Measurements from ENCODE around the gene SPSB2.
"Not testable (repeated sequence)": the region's sequence is repeated elsewhere in the genome, so short reads cannot be mapped to it uniquely, and the experiment has no call there.

The SPSB2 gene

DNA sequence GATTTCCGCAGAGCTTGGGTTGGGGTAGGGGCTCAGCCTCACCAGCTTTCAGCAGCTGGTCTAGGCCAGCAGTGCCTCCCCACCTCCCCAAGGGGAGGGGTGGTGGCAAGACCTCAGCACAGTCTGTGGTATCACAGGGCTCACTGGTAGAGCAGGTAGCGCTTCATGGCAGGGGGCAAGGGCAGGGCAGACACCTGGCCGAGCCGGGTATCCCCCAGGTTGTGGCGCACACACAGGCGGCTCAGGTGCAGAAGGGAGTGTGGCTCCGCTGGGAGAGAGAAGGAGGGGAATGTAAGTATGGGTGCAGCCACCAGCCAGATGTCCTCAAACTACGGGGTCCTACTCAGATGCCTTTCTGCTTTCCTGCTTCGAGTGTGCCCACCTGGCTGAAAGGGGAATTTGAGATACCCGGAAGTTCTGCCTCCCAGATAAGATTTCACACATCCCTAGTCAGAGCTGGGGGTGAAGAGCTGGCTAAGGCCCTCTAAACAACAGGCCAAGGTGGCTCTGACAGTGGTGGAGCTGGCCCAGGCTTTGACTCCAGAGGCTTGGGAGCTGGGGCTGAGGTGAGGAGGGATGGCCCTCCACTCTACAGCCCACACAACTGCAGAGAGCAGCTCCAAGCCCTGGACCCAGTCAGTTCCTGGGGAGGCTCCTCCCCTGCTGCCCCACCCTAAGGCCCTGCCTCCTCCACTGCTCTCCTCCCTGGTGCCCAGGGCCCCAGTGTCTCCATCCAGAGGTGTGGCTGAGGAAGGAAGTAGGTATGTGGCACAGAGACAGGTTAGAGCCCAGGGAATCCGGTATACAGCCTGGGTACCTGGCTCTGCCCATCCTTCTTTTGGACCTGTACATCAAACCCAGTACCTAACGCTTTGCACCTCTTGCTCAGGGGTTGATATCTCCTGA lies 1.8 kb downstream of the SPSB2 start:
- DNase-seq (ENCODE audit: low read depth) = no peak

DNA sequence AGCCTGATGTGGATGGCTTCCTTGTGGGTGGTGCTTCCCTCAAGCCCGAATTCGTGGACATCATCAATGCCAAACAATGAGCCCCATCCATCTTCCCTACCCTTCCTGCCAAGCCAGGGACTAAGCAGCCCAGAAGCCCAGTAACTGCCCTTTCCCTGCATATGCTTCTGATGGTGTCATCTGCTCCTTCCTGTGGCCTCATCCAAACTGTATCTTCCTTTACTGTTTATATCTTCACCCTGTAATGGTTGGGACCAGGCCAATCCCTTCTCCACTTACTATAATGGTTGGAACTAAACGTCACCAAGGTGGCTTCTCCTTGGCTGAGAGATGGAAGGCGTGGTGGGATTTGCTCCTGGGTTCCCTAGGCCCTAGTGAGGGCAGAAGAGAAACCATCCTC lies 2.8 kb downstream of the SPSB2 start:
- not testable (repeated sequence) for DNase-seq (ENCODE audit: low read depth)

DNA sequence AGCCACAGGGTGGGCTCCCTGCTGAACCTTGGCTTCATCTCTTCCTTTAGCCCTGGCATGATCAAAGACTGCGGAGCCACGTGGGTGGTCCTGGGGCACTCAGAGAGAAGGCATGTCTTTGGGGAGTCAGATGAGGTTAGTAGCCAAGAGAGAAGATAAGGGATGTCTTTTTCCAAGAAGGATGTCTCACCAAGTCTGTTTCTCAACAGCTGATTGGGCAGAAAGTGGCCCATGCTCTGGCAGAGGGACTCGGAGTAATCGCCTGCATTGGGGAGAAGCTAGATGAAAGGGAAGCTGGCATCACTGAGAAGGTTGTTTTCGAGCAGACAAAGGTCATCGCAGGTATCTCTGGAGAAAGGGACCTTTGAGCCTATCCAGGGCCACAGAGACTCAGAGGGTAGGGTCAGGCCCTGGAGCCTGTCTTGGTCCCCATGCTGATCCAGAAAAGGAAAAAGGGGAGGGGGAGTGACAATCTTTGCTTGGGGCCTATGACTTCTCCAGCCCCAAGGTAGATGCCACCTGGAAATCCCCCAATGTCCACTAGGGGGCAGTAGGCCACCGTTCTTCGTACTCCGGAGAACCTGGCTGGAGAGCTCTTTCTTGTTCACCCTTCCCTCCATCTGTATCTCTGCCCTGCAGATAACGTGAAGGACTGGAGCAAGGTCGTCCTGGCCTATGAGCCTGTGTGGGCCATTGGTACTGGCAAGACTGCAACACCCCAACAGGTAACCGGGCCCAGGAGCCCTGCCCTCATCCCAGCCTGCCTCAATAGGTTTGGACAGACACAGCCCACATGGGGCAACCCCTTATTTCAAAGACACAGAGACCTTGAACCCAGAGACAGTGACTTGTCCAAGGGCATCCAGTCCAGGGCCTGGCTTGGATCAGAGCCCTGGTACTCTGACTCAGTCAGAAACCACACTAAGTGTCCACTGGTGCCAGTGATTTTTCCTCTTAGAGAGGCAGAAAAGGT lies 3.8 kb downstream of the SPSB2 start:
- DNase-seq (ENCODE audit: low read depth) = peak; percentile 69

DNA sequence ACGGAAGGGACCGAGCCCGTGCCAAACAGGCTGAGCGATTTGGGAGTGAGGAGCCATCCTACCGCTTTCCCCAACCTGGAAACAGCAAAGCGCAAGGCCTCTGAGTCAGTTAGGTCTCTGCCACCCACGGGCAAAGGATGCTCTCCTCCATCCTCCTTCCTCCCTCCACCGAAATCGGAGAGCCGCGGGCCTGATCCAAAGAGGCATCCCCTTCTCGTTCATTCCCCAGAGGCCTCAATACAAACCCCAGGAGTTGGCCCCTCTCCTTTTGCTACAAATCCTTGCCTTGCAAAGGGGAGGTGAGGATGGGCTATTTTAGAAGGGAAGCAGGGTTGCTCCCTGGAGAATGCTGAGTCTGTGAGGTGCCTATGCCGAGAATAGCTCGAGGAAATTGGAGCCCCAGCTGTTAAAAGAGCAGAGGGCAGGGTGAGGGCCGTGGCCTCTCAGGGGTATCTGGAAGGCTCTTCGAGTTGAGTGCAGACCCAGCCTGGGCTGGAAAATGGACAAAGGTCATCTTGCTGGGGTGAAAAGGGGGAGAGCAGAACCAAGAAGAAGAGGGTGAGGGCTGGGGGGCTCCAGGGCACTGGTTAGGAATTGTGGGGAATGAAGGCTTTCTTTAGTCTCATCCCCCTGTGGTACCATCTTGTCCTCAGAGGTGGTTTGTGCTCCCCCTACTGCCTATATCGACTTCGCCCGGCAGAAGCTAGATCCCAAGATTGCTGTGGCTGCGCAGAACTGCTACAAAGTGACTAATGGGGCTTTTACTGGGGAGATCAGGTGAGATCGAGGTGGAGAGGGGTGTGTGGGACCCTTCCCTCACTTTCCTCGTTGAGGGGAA lies 4.7 kb downstream of the SPSB2 start:
- DNase-seq (ENCODE audit: low read depth) = no peak

- no peak for DNase-seq (ENCODE audit: low read depth)
Observed at GRCh38 chr12:6867413-6868210, 5.5 kb downstream of the SPSB2 start, which contains the start of gene TPI1. TPI1 (plus strand) TSS chr12:6867531; CDS start chr12:6867567, 36 bp downstream.

- DNase-seq (ENCODE audit: low read depth) = no peak
Observed at GRCh38 chr12:6866920-6867412, 6.1 kb downstream of the SPSB2 start.

DNA sequence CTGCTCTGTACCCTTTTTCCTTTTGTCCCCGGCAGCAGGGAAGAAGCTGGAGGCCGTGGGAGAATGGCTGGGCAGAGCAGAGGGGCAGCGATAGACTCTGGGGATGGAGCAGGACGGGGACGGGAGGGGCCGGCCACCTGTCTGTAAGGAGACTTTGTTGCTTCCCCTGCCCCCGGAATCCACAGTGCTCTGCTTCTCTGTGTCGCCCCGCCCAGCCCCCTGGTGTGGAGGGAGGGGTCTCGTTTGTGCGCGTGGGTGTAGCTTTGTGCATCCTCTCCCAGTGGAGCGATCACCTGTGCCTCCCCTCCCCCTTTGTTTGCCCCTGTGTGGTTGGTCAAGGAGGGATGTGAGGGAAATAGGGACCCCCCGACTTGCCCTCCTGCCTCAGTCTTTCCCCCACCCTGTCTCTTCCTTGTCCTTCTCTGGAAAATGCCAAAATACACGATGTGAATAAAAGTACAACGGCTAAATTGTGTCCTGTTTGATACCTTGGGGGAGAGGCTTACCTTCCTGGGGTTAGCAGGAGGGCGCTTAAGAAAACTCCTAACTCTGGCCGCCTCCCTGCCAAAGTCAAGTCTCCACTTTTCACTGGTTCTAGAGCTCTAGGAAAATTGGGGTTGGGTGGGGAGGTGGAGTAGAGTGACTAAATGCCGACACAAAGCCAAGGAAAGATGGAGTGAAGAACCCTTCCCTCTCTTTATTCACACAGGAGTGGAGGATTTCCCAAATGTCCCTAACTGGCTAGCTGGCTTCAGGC lies 6.8 kb downstream of the SPSB2 start:
- no peak for DNase-seq (ENCODE audit: low read depth)

GRCh38 chr12:6865307-6865706 lies 7.8 kb downstream of the SPSB2 start:
- DNase-seq (ENCODE audit: low read depth) = not testable (repeated sequence)

GRCh38 chr12:6863586-6864321 lies 9.3 kb downstream of the SPSB2 start:
- no peak for DNase-seq (ENCODE audit: low read depth)

DNA sequence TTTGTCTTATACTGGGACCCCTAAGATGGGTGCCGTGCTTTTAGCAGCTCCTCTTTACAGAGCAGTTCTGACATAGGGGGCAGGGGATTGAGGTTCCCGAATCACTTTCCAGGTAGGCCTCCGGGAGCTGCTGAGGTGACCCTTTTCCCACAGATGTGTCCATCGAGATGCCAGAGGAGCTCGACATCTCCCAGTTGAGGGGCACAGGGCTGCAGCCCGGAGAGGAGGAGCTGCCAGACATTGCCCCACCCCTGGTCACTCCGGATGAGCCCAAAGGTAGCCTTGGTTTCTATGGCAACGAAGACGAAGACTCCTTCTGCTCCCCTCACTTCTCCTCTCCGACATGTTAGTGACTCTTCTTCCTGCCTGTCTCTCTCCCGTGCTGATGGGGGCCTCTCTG lies 10.1 kb downstream of the SPSB2 start:
- DNase-seq (ENCODE audit: low read depth) = no peak

DNA sequence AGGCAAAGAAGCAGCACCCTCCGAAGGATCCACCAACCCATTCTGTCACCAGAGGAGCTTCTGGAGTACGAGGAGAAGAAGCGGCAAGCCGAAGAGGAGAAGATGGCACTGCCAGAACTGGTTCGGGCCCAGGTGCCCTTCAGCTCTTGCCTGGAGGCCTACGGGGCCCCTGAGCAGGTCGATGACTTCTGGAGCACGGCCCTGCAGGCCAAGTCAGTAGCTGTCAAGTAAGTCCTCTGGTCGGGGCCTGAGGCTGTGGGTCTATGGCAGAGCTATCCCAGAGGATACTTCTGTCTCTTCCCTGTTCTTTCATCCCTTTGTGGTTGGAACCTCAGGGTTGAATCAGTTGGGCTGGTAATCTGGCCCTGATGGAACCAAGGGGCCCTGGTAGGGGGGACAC lies 11.7 kb downstream of the SPSB2 start:
- no peak for DNase-seq (ENCODE audit: low read depth)

GRCh38 chr12:6860942-6861341 lies 12.2 kb downstream of the SPSB2 start:
- DNase-seq (ENCODE audit: low read depth) = no peak

DNA sequence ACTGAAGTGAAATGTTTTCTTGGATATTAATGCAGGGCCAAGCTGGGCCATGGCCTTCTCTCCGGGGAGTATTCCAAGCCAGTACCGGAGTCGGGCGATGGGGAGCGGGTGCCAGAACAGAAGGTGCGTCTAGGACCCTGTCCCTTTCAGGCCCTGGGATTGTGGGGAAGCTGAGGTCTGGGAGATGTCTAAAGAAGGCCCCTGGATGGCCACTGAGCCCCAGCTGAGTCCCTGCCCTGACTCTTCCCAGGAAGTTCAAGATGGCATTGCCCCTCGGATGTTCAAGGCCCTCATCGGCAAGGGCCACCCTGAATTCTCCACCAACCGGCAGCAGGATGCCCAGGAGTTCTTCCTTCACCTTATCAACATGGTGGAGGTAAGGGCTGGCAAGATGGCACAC lies 13.0 kb downstream of the SPSB2 start:
- DNase-seq (ENCODE audit: low read depth) = no peak

DNA sequence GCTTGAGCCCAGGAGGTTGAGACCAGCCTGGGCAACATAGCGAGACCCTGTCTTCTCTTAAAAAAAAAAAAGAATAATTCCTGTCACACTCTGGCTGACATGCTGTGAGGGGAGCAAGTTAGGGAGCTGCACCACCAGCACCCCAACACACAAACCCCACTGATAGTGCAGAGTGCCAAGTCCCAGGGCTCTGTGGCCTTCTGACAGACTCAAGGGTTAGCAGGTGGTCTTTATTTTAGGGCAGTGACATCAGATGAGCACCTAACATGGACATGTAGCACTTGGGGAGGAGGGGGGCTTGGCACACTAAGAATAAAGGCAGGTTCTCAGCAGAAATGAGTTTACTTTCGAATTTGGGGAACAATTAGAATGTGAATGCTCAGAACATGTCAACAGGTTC lies 14.3 kb downstream of the SPSB2 start:
- DNase-seq (ENCODE audit: low read depth) = no peak

- DNase-seq (ENCODE audit: low read depth) = no peak
Observed at GRCh38 chr12:6855322-6855721, 17.8 kb downstream of the SPSB2 start.

GRCh38 chr12:6854036-6854435 lies 19.1 kb downstream of the SPSB2 start:
- DNase-seq (ENCODE audit: low read depth) = no peak

DNA sequence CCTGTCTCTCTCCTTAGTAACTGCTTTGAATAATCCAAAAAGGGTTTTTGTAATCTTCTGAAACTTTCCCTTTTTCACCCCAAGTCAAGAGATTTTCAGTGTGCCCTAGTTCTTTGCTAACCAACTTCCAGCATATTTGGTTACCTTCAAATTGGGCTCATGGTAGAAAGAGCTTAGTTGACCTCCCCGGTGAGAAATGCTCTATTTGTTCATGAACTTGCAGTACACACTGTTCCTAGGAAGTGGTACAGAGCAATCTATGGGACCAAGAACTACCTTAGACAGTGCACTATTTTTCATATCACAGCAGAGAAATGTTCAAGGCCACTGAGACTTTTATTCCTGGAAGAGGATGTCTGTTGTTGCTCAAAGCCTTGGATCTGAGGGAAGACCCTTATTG lies 19.5 kb downstream of the SPSB2 start:
- no peak for DNase-seq (ENCODE audit: low read depth)

DNA sequence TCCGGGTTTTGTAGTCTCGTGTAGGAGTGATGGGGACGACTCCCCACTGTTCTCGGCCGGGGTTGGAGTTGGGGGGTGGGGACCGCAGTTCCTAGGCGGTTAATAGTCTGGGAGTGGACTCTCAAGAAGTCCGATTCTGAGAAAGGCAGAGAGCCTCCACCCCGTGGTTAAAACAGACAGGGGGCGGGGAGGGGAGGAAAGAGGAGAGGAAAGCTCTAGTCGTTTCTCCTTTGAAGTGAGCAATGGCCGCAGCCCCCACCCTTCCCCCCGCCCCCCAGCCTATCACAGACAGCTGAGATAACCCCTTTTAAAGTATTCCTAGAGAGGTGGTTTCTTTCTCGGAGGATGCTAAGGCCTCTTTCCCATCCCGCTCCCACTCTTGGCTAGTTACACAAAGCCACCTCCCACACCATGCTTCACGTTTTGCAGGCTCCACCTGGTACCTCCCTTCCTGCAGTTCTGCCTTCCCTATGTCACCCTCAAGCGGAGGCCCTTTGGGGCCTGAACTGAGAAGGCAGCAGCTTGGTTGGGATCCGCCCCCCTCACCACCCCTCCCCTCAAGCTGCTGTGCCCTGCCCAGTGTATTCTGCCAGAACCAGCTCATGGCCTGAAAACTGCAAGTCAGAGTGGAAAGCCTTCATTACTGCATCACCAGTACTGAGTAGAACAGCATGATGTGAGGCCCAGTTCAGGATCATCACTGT lies 20.3 kb downstream of the SPSB2 start:
- peak; percentile 56 for DNase-seq (ENCODE audit: low read depth)

All from stimulated activated CD8-positive, alpha-beta memory T cell treated with anti-CD3 and anti-CD28 coated beads, Interleukin-7, amount 100 ng/mL, for 24 hours (primary cell).